D721Med (cell line): Measurements from ENCODE around the gene ATXN1.

ENCODE experiments used
- DNase-seq: peaks from one replicate; pipeline ENCODE4 v3.0.0; 2011; ENCODE audit warnings: low spot score; ENCODE audit not compliant: insufficient read length
- FAIRE-seq: peaks from 2 replicates; lab custom pipeline; 2011; peaks lifted over from hg19 to GRCh38; lab: Jason Lieb, UNC
- CTCF ChIP-seq: IDR thresholded peaks from 2 replicates; pipeline ENCODE4 v1.5.1; 2012; ENCODE audit warnings: mild to moderate bottlenecking, control low read depth; ENCODE audit not compliant: insufficient read depth; ENCODE audit errors: missing control alignments

ATXN1 gene

GRCh38 chr6:16694781-16695578, 66.3 kb downstream of the ATXN1 start:
- DNase-seq = no peak
- no peak for TF ChIP-seq CTCF
- no peak for FAIRE-seq

- DNase-seq = no peak
Observed at GRCh38 chr6:16691324-16691723, 69.9 kb downstream of the ATXN1 start.

GRCh38 chr6:16690608-16691142, 70.6 kb downstream of the ATXN1 start:
- DNase-seq = no peak
- FAIRE-seq = no peak

More at GRCh38 chr6:16691324-16691723, 69.9 kb downstream of the ATXN1 start:
- TF ChIP-seq CTCF = no peak
- FAIRE-seq = no peak

GRCh38 chr6:16689788-16690607, 71.3 kb downstream of the ATXN1 start:
- DNase-seq (no peak), FAIRE-seq (no peak)
- no peak for TF ChIP-seq CTCF

More at GRCh38 chr6:16690608-16691142, 70.6 kb downstream of the ATXN1 start:
- no peak for TF ChIP-seq CTCF

GRCh38 chr6:16688984-16689636, 72.2 kb downstream of the ATXN1 start:
- TF ChIP-seq CTCF = no peak
- no peak for FAIRE-seq
- no peak for DNase-seq

- FAIRE-seq (no peak), DNase-seq (no peak)
- TF ChIP-seq CTCF = no peak
Observed at GRCh38 chr6:16688436-16688835, 72.8 kb downstream of the ATXN1 start.
